ENCODE data around the gene USP30. TPM values are rescaled to one million over a fixed set of nuclear protein-coding genes. Genes with fewer than 3 reads are reported as not detected.

Gene USP30
- total RNA-seq = 10 to 100 TPM; 16.3 to 38.1 (median 25.1) TPM

- TF ChIP-seq CTCF (IDR thresholded peaks at IDR 0.05; ENCODE audit: low read depth) = no peak
These were observed at the start of gene USP30 for GRCh38 chr12:109052414-109053323. Gene USP30, plus strand, starts transcription at chr12:109052576. Its CDS starts 103 bp downstream, at chr12:109052679.

GRCh38 chr12:109004017-109004416 lies 48.4 kb upstream of the USP30 start:
- TF ChIP-seq CTCF (IDR thresholded peaks at IDR 0.05; ENCODE audit: low read depth) = no peak

GRCh38 chr12:109009766-109010165 lies 42.6 kb upstream of the USP30 start:
- no peak for TF ChIP-seq CTCF (IDR thresholded peaks at IDR 0.05; ENCODE audit: low read depth)

- no peak for TF ChIP-seq CTCF (IDR thresholded peaks at IDR 0.05; ENCODE audit: low read depth)
These were observed 42.1 kb upstream of the USP30 start for GRCh38 chr12:109010259-109010658.

GRCh38 chr12:109014984-109015765 lies 37.2 kb upstream of the USP30 start:
- no peak for TF ChIP-seq CTCF (IDR thresholded peaks at IDR 0.05; ENCODE audit: low read depth)

GRCh38 chr12:109016016-109016415 lies 36.4 kb upstream of the USP30 start:
- no peak for TF ChIP-seq CTCF (IDR thresholded peaks at IDR 0.05; ENCODE audit: low read depth)

GRCh38 chr12:109016978-109017377 lies 35.4 kb upstream of the USP30 start:
- no peak for TF ChIP-seq CTCF (IDR thresholded peaks at IDR 0.05; ENCODE audit: low read depth)

All from subcutaneous adipose tissue (tissue), 4 donors.